HepG2 (cell line): Measurements from ENCODE around the gene TMEFF2. TPM values are rescaled to one million over a fixed set of nuclear protein-coding genes. Genes with fewer than 3 reads are reported as not detected.

Experiments used
- ATAC-seq: fragments of 200-7000 bp; cut with Tn5 transposase; 3 replicates; pipeline ENCODE4 v1.9.1; 2020; ENCODE audit warnings: mild to moderate bottlenecking, moderate library complexity
- BruUV-seq: library from RNA; stranded (reverse); fragments of 400-500 nt; replicated peaks from 2 replicates; lab custom pipeline; 2021; lab: Mats Ljungman, UMichigan
- CTCF ChIA-PET: fragments of 300-600 bp; formaldehyde crosslinking; extraction: SDS; loops from one replicate; lab custom pipeline; 2021; ENCODE audit warnings: low total read pairs, inconsistent platforms, low intra/inter-chr PET ratio; lab: Yijun Ruan, JAX
- POLR2A ChIA-PET: fragments of 350-600 bp; sonication (Branson Sonifier 250); formaldehyde crosslinking; loops from one replicate; lab custom pipeline; 2020; ENCODE audit warnings: antibody characterized with exemption, inconsistent platforms; lab: Yijun Ruan, JAX
- DNase-seq: peaks from one replicate; pipeline ENCODE4 v3.0.0-alpha.2; 2015; ENCODE audit warnings: low spot score
- FAIRE-seq: peaks from 3 replicates; lab custom pipeline; 2011; peaks lifted over from hg19 to GRCh38; lab: Jason Lieb, UNC
- H2AFZ ChIP-seq: one replicate; pipeline ENCODE4 v1.6.1; 2011; ENCODE audit warnings: low read length, inconsistent platforms
- H3K27ac ChIP-seq: fragments of 300-600 bp; 3 replicates; pipeline ENCODE4 v1.8.0; 2011; ENCODE audit warnings: mixed run types, mild to moderate bottlenecking, mixed read lengths, low read length, inconsistent platforms; ENCODE audit not compliant: insufficient read depth; ENCODE audit errors: extremely low read length
- H3K27me3 ChIP-seq, 2 experiments: fragments of 200-600 bp in 1 of 2; 2 replicates in 1 of 2; 3 replicates in 1 of 2; pipeline versions ENCODE4 v1.6.0 to v1.8.0; 2011; ENCODE audit warnings: low read length in 2 of 2, mild to moderate bottlenecking in 2 of 2, moderate library complexity in 2 of 2, inconsistent platforms in 1 of 2; ENCODE audit not compliant: insufficient read depth in 2 of 2, control insufficient read depth in 1 of 2
- H3K36me3 ChIP-seq, 2 experiments: fragments of 200-600 bp in 1 of 2; replicated peaks in 1 of 2; 2 replicates in 1 of 2; 3 replicates in 1 of 2; pipeline versions ENCODE4 v1.5.1 to v1.8.0; 2011; ENCODE audit warnings: low read length in 2 of 2, inconsistent platforms in 1 of 2; ENCODE audit not compliant: insufficient read depth in 2 of 2, control insufficient read depth in 1 of 2
- H3K4me1 ChIP-seq: 2 replicates; pipeline ENCODE4 v1.5.1; 2012; ENCODE audit warnings: low read length, inconsistent platforms; ENCODE audit not compliant: insufficient read depth
- H3K4me2 ChIP-seq: 2 replicates; pipeline ENCODE4 v1.6.0; 2011; ENCODE audit warnings: low read depth, low read length, inconsistent platforms
- H3K4me3 ChIP-seq, 3 experiments: fragments of 200-600 bp in 1 of 3; sonication (generic), shearing (Covaris generic) in 1 of 3; replicated peaks in 1 of 3; 2 replicates each; pipeline ENCODE4 v1.5.1; 2011 to 2016; ENCODE audit warnings: low read length in 3 of 3, inconsistent platforms in 2 of 3, low read depth in 2 of 3, mild to moderate bottlenecking in 2 of 3, control low read depth in 1 of 3, mixed read lengths in 1 of 3; ENCODE audit not compliant: insufficient read depth in 1 of 3
- H3K79me2 ChIP-seq: one replicate; pipeline ENCODE4 v1.6.1; 2011; ENCODE audit warnings: low read length, inconsistent platforms; ENCODE audit not compliant: insufficient read depth
- H3K9ac ChIP-seq: 2 replicates; pipeline ENCODE4 v1.6.0; 2011; ENCODE audit warnings: mild to moderate bottlenecking, low read depth, low read length, inconsistent platforms; ENCODE audit not compliant: insufficient read depth
- H3K9me3 ChIP-seq: 2 replicates; pipeline ENCODE4 v1.5.1; 2012; ENCODE audit warnings: mild to moderate bottlenecking, low read length
- H4K20me1 ChIP-seq: 2 replicates; pipeline ENCODE4 v1.6.0; 2011; ENCODE audit warnings: inconsistent platforms, mild to moderate bottlenecking, low read length, moderate library complexity; ENCODE audit not compliant: insufficient read depth
- ATM ChIP-seq: fragments of 450-650 bp; IDR thresholded peaks from 2 replicates; pipeline ENCODE4 v1.7.1; 2017; ENCODE audit warnings: mild to moderate bottlenecking, borderline replicate concordance
- CERS6 ChIP-seq: sonication (generic); formaldehyde crosslinking; IDR thresholded peaks from 2 replicates; pipeline ENCODE4 v1.5.0; 2020; ENCODE audit warnings: missing genetic modification reagents
- DRAP1 ChIP-seq: IDR thresholded peaks from 2 replicates; pipeline ENCODE4 v1.6.1; 2016; ENCODE audit warnings: missing genetic modification reagents, missing compliant biosample characterization
- FOXK2 ChIP-seq: fragments of 450-650 bp; IDR thresholded peaks from 2 replicates; pipeline ENCODE4 v1.6.1; 2016
- GTF2F1 ChIP-seq: fragments of 150-350 bp; IDR thresholded peaks from 2 replicates; pipeline ENCODE4 v1.6.1; 2014; ENCODE audit warnings: low read length
- HNRNPUL1 ChIP-seq: fragments of 200-400 bp; formaldehyde crosslinking; IDR thresholded peaks from 2 replicates; pipeline ENCODE4 v1.6.1; 2017; ENCODE audit warnings: low read depth, mild to moderate bottlenecking, low read length, moderate library complexity
- NR2F2 ChIP-seq: IDR thresholded peaks from 2 replicates; pipeline ENCODE4 v1.6.1; 2012; ENCODE audit warnings: low read depth, inconsistent platforms, borderline replicate concordance
- POLR2AphosphoS2 ChIP-seq: IDR thresholded peaks from 2 replicates; pipeline ENCODE4 v1.6.1; 2011; ENCODE audit warnings: low read depth, low read length, improper control_type of control experiment
- SP4 ChIP-seq: sonication (generic); formaldehyde crosslinking; IDR thresholded peaks from 2 replicates; pipeline ENCODE4 v1.8.1; 2023; ENCODE audit warnings: mild to moderate bottlenecking, missing genetic modification reagents
- SRSF4 ChIP-seq: fragments of 200-400 bp; formaldehyde crosslinking; IDR thresholded peaks from one replicate; pipeline ENCODE4 v1.6.1; 2018; ENCODE audit warnings: mild to moderate bottlenecking, low read depth, low read length, moderate library complexity; ENCODE audit not compliant: poor library complexity, severe bottlenecking
- ZBTB34 ChIP-seq: sonication (generic); formaldehyde crosslinking; IDR thresholded peaks from 2 replicates; pipeline ENCODE4 v1.8.0; 2022; ENCODE audit warnings: mild to moderate bottlenecking, missing genetic modification reagents
- ZNF10 ChIP-seq: sonication (generic); formaldehyde crosslinking; IDR thresholded peaks from 2 replicates; pipeline ENCODE4 v1.4.0; 2020; ENCODE audit warnings: mild to moderate bottlenecking, low read depth, missing genetic modification reagents, borderline replicate concordance
- ZNF276 ChIP-seq: sonication (generic); formaldehyde crosslinking; IDR thresholded peaks from 2 replicates; pipeline ENCODE4 v1.4.0; 2020; ENCODE audit warnings: mild to moderate bottlenecking, low read depth, missing genetic modification reagents
- ZNF34 ChIP-seq: sonication (generic); formaldehyde crosslinking; IDR thresholded peaks from 2 replicates; pipeline ENCODE4 v1.4.0; 2020; ENCODE audit warnings: mild to moderate bottlenecking, missing genetic modification reagents, borderline replicate concordance
- ZNF512B ChIP-seq: sonication (generic); formaldehyde crosslinking; IDR thresholded peaks from 2 replicates; pipeline ENCODE4 v1.5.1; 2020; ENCODE audit warnings: missing genetic modification reagents, mild to moderate bottlenecking, borderline replicate concordance
- ZNF746 ChIP-seq: sonication (generic); formaldehyde crosslinking; IDR thresholded peaks from 2 replicates; pipeline ENCODE4 v1.8.0; 2022; ENCODE audit warnings: mild to moderate bottlenecking, missing genetic modification reagents
- WGBS: methylation state at CpG from one replicate; pipeline ENCODE4 v1.1.6; 2017; ENCODE audit warnings: low lambda C conversion rate; 5-methylcytosine and 5-hydroxymethylcytosine counted together
- in situ Hi-C: cut with HindIII; loops from 2 replicates; pipeline ENCODE4 v1.10.0; 2017; ENCODE audit warnings: low pct_unique_long_range_greater_than_20kb; ENCODE audit not compliant: extremely low pct_ligation_motif_present
- intact Hi-C: fragments of 100-400 bp; cut with micrococcal nuclease; formaldehyde crosslinking; loops from one replicate; pipeline ENCODE4 v1.10.0; 2022; ENCODE audit not compliant: unreplicated experiment
- polyA plus RNA-seq, 8 experiments: library from polyadenylated mRNA; depleted of rRNA in 3 of 8; stranded (reverse) in 7 of 8; unstranded in 1 of 8; fragments of >200 nt; fragmentation: Illumina TruSeq in 4 of 8; extraction: Trizol in 4 of 8; gene quantifications; 2 replicates each; pipeline versions ENCODE4 v1.2.1 to v1.2.3, GENCODE V29; 2011 to 2016; ENCODE audit warnings: low read depth in 4 of 8, missing spikeins in 1 of 8, mixed read lengths in 1 of 8; ENCODE audit not compliant: insufficient read depth in 1 of 8
- total RNA-seq, 5 experiments: library from RNA; depleted of rRNA; stranded (reverse); fragments of >200 nt; fragmentation: Illumina TruSeq; extraction: Trizol; gene quantifications; 2 replicates each; pipeline ENCODE4 v1.2.3, GENCODE V29; 2016; ENCODE audit warnings: low read depth in 1 of 5

Gene TMEFF2
- total and polyA plus RNA-seq, 2 of the 13 experiments (the other 11 are each of a cell fraction or from before 2014, with no cell fraction given) = not detected

- ChIA-PET CTCF (no interaction called here), POLR2A (no interaction called here)
- ATAC-seq (no peak), FAIRE-seq (no peak), DNase-seq (no peak)
- WGBS = 51% methylated on average over 3 of the region's 3 CpGs
- BruUV-seq = no TSS peak
- H3K4me3 ChIP-seq = no peak overlapping the region
- H3K9me3 ChIP-seq = no peaks in the 10 kb centered on the region
- intact Hi-C loops = no loop called here
- no peaks in the 10 kb centered on the region for H3K79me2 ChIP-seq
- peaks cover 8% of the 10 kb centered on the region for H3K4me1 ChIP-seq
- H3K9ac ChIP-seq = no peak overlapping the region
- no peak overlapping the region for H3K27ac ChIP-seq
- no peak overlapping the region for H3K4me2 ChIP-seq
- in situ Hi-C loops = no loop called here
- H2AFZ ChIP-seq = no peak overlapping the region
- no peaks in the 10 kb centered on the region for H4K20me1 ChIP-seq
- TF ChIP-seq HNRNPUL1 (no peak), NR2F2 (no peak), GTF2F1 (no peak), DRAP1 (CRISPR knock-in tag) (no peak), SRSF4 (no peak), CERS6 (CRISPR knock-in tag) (no peak), POLR2AphosphoS2 (no peak), ZNF276 (CRISPR knock-in tag) (no peak), ZNF746 (no peak), FOXK2 (no peak), ATM (no peak), ZBTB34 (CRISPR knock-in tag) (no peak), SP4 (CRISPR knock-in tag) (no peak), ZNF512B (CRISPR knock-in tag) (no peak), ZNF10 (no peak), ZNF34 (no peak)
- H3K27me3 ChIP-seq = no peaks in the 10 kb centered on the region
- H3K36me3 ChIP-seq = no peaks in the 10 kb centered on the region
These were observed 252.5 kb downstream of the TMEFF2 start for GRCh38 chr2:191942090-191942738.
